ENCODE data around the gene MYF5. TPM values are rescaled to one million over a fixed set of nuclear protein-coding genes. Genes with fewer than 3 reads are reported as not detected.

MYF5 gene
- total RNA-seq, result not detected in 2 replicates

DNA sequence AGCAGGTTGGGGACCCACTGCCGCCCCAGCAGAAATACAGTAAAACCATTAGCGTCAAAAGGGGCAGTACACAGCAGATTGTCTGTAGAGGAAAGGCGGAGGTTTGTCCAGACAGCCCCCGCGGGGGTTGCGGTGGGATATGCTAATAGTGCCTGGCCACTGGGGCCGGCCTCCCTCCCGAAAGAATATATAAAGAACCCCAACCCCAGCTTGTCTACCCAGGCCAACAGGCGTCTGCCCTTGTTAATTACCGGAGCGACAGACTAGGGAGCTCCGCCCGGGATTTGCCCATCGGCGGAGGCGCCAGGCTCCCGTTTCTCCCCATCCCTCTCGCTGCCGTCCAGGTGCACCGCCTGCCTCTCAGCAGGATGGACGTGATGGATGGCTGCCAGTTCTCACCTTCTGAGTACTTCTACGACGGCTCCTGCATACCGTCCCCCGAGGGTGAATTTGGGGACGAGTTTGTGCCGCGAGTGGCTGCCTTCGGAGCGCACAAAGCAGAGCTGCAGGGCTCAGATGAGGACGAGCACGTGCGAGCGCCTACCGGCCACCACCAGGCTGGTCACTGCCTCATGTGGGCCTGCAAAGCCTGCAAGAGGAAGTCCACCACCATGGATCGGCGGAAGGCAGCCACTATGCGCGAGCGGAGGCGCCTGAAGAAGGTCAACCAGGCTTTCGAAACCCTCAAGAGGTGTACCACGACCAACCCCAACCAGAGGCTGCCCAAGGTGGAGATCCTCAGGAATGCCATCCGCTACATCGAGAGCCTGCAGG, at the start of gene MYF5:
Gene MYF5, plus strand, starts transcription at position 217 of the 774 bp plus-strand sequence. Its CDS starts 152 bp downstream, at position 369.

DNA sequence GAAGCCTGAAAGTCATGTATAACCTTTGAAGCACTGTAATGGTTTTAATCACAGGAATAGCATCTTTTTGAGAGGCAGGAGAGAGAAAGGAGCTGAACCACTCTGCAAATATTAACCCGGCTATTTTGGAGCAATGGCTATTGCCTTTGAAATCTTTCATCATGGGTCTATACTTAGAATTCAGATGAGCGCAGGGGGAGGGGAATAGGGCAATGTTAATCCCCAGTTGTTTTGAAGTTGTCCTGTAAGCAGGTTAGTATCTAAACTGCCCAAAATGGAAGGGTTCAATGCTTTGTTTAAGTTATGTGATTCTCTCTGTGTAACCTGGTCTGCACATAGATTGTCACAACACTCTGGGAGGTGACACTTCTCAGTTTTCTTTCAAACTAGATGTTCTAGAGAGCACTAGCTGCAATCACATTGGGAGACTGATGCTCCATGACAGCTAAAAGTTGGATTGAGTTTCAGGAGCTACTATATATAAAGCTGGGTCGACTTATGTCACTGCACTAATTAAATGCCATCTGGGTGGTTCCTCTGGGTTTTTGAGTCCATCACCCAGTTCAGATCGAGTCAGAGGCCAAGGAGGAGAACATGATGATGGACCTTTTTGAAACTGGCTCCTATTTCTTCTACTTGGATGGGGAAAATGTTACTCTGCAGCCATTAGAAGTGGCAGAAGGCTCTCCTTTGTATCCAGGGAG, 9.4 kb upstream of the MYF5 start, which contains the start of gene MYF6:
Gene MYF6, plus strand, starts transcription at position 509 of the 704 bp plus-strand sequence. Its CDS starts 86 bp downstream, at position 595.

Other genes starting within 250 kb of the MYF5 start
- not detected in 2 replicates for gene MYF6, start 9.3 kb upstream of the MYF5 start, total RNA-seq
- gene LIN7A, start 221.0 kb downstream of the MYF5 start, total RNA-seq, result under 0.01 and 0.19 TPM in 2 replicates